ENCODE measurements around the gene SP1.

DNA sequence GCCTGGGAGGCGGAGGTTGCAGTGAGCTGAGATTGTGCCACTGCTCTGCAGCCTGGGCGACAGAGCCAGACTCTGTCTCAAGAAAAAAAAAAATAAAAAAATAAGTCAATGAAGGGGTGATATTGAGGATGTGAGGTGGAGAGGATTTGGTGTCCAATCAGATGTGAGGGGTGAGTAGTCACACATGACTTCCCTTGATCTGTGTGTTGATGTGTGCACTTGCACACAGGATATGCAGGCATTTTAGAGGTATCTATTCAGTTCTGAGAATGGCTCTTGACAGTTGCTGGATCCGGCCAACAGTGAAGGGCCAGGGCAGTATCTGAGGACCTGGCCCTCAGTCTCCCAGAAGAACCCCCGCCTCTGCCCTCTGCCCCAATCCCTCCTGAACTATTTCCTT, 36.0 kb upstream of the SP1 start:
- TF ChIP-seq, protein P1, sequence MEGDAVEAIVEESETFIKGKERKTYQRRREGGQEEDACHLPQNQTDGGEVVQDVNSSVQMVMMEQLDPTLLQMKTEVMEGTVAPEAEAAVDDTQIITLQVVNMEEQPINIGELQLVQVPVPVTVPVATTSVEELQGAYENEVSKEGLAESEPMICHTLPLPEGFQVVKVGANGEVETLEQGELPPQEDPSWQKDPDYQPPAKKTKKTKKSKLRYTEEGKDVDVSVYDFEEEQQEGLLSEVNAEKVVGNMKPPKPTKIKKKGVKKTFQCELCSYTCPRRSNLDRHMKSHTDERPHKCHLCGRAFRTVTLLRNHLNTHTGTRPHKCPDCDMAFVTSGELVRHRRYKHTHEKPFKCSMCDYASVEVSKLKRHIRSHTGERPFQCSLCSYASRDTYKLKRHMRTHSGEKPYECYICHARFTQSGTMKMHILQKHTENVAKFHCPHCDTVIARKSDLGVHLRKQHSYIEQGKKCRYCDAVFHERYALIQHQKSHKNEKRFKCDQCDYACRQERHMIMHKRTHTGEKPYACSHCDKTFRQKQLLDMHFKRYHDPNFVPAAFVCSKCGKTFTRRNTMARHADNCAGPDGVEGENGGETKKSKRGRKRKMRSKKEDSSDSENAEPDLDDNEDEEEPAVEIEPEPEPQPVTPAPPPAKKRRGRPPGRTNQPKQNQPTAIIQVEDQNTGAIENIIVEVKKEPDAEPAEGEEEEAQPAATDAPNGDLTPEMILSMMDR (IDR thresholded peaks at IDR 0.05), result no peak
- TF ChIP-seq EP300 (IDR thresholded peaks at IDR 0.05), result no peak
